GM19455 (cell line): ENCODE data around the gene SDF4.
"Not testable (repeated sequence)": the region's sequence is repeated elsewhere in the genome, so short reads cannot be mapped to it uniquely, and the experiment has no call there.

Experiments used
- ATAC-seq: cut with Tn5 transposase; IDR thresholded peaks from one replicate; pipeline ENCODE4 v1.9.1; 2021; ENCODE audit not compliant: unreplicated experiment

SDF4 gene

DNA sequence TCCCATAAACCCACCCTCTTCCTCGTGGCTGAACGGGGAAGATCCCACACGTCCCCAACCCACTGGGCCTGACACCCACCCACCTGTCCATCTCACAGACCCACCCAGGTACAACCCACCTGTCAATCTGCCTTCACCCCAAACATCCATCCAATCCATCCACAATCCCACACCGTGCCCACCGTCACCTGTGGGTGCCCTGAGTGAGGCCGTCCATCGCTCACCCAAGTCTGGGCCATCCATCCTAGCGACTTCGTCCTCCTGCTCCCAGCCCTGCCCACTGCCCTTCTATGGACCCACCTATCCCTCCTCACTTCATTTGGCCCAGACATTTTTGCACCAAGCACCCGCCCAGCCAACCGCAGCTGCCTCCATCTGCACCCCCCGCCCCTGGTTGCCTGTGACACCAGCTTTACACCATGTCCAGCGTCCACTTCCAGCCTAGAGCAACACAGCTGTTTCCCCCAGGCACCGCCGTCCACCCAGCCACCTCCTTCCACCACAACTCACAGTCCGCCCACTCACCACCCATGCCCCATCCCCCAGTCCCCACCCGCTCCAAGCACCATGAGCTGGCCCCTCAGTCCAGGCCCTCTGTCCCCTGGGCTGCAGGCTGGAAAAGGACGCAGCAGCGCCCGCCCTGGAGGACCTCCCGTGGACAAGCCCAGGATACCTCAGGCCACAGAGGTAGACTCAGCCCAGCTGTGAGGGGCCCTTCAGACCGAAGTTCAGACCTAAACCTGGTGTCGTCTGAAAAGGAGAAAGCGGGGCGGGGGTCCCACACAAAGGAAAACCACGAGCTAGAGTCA lies 50.5 kb downstream of the SDF4 start:
- ATAC-seq: no peak

DNA sequence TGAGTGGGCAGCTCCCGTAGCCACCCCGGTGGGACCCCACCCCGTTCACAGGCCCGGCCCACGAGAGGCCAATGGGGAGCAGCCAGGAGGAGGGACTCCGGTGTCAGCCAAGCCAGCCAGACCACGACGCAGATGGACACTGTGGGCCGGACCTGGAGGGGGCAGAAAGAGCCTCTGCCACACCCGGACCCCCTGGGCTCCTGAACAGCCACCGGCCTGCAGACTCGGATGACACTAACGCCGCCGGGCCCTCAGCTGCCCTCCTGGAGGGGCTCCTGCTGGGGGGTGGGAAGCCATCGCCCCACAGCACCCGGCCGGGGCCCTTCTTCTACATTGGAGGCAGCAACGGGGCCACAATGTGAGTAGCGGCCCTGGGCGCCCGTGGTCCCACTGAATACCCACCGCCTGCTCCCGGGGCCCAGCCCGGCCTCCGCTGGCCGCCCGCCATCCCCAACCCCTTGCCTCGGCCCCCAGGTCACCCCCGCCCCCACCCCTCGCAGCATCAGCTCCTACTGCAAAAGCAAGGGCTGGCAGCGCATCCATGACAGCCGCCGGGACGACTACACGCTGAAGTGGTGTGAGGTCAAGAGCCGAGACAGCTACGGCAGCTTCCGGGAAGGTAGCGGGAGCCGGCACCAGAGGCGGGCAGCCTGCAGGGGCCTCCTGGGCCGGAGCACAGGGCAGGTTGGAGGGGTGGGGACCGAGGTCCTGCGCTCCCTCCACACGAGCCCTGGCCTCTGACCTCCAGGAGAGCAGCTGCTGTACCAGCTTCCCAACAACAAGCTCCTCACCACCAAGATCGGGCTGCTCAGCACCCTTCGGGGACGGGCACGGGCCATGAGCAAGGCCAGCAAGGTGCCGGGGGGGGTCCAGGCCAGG lies 51.6 kb downstream of the SDF4 start:
- no peak for ATAC-seq

DNA sequence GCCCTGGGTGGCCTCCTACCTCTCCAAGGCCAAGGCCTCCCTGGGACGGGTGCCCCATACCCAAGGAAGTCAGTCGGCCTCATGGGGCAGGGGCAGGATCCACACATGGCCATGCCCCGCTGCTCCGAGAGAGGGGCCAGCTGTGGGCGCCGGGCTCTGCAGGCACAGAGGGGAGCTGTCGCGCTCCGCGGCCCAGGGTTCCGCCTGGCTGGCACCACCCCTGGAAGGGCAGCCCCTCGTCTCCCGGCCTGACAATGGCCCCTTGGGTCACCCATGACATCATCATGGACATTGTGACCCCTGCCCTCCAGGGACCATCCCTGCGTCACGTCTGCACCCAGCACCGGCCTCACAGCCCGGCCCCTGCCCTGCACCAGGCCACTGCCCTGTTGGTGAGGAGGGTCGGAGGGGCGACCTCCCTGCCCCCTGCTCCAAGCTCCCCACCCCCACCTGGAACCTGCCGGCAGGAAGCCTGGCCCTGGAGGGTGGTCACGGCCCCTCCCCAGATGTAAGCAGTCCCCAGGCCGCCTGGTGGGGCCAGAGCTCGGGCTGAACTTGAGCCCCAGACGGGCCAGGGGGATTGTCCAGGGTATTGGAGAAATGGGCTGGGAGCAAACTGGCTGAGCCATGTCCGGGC lies 52.3 kb downstream of the SDF4 start:
- ATAC-seq: no peak

DNA sequence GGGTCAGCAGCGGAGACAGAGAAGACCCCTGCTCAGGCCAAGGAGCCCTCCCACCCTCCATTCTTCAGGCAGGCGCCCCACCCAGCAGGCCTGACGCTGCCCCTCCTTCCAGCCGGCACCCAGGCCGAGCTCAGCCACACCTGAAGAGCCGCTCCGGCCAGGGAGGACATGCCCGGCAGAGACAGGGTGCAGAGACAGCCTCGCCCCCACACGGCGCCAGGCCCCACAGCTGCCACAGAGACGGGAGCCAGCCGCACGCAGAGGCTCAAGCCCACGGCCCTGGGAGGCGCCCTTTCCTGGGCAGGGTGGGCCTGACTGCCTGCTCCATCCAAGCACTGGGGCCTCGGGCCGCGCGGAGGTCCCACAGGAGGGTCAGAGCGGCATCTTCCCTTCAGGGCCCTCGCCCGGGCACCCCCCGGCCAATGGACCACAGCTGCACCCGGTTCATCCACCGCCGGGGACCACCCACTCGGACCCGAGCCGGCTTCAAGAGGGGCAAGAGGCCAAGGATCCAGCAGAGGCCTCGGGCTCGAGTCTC lies 52.9 kb downstream of the SDF4 start:
- ATAC-seq: no peak

DNA sequence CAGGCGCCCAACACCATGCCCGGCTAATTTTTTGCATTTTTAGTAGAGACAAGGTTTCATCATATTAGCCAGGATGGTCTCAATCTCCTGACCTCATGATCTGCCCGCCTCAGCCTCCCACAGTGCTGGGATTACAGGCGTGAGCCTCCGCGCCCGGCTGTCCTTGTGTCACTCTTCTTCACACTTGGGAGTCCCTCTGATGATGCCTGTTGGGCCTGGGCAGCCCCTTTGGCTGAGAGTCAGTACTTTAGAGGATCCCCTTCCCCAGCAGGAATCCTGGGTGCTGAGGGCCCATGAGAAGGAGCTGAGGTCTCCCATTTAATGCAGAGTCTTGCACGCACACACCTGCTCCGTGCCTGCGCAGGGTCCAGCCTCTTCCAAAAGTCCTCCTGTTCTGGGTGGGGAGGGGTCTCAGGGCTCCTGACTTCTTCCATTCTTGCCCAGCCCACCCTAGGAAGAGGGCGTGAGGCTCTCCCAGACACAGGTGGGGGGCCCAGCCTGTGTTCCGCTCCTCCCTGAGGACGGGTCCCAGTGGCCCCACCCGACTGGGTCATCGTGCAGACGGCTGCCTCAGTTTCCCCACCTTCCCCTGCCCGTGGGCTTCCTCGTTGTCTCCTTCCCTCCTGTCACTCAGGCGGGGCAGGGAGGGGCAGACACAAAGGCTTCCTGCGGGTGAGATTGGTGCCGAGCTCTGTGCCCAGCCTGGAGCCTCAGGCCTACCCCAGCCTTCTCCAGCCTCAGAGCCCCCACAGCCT lies 54.2 kb downstream of the SDF4 start:
- no peak for ATAC-seq

GRCh38 chr1:1176931-1177330 lies 54.9 kb downstream of the SDF4 start:
- no peak for ATAC-seq

GRCh38 chr1:1176063-1176761 lies 55.6 kb downstream of the SDF4 start:
- not testable (repeated sequence) for ATAC-seq

DNA sequence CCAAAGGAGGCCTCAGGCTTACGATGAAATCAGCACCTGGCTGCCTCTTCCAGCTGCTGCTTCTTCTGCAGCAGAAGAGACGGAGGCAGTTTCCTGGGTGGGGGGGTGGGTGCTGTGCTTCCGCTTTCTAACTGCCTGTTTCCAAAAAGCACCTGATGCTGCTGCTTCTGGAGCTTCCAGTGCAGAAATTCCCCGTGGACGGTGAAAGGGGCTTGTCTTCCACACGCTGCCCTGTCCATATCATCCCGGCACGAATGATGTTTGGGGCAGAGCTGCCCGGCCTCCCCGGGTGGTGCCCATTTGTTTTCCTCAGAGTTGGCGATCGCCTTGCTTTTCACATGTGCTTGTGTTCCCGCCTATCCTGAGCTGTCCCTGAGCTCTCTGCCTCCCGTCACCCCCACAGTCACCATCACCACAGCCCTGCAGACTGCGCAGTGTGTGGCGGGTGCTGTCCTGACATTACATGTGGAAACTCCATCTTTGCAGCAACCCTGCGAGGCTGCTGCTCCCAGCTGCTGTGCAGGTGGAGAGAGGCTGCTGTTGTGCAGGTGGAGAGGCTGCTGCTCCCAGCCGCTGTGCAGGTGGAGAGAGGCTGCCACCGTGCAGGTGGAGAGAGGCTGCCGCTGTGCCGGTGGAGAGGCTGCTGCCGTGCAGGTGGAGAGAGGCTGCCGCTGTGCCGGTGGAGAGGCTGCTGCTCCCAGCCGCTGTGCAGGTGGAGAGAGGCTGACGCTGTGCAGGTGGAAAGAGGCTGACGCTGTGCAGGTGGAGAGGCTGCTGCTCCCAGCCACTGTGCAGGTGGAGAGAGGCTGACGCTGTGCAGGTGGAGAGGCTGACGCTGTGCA lies 56.4 kb downstream of the SDF4 start:
- ATAC-seq: no peak

DNA sequence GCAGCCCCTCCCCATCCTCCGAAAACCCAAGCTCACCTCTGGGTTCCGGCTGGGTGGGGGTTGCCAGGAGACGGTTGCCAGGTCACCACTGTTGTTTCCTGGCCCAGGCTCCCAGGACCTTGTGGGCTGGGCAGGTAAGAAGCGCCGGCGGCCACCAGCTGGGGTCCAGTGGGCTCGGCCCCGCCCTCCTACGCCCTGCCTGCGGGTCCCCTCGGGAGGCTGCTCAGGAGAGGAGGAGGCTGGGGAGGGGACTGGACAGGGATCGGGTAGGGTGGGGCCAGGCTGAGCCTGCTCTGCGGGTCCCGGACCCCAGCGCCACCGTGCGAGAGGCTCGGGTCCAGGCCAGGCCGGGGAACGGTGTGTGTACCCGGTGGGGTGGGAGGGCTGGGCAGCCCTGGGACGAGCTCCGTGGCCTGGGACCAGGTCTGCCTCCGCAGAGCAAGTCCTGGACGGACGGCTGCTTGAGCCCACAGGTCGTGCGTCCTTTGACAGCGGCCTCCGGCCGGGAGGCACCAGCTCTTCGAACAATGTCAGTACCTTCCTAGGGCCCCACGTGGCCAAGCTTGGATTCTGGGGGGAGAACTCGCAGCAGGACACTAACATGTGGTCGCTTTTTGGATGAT lies 57.9 kb downstream of the SDF4 start, which contains the start of gene TTLL10:
TTLL10 (plus strand) TSS at position 88 of the 623 bp plus-strand sequence. CDS start 5,336 bp downstream, outside the sequence.
- ATAC-seq: no peak

- ATAC-seq: no peak
Measured at GRCh38 chr1:1173061-1173792, 58.6 kb downstream of the SDF4 start.

- ATAC-seq: no peak
Measured at GRCh38 chr1:1171546-1172340, 60.1 kb downstream of the SDF4 start.

GRCh38 chr1:1171161-1171545 lies 60.6 kb downstream of the SDF4 start:
- ATAC-seq: no peak

GRCh38 chr1:1170215-1171091 lies 61.3 kb downstream of the SDF4 start:
- ATAC-seq: no peak

DNA sequence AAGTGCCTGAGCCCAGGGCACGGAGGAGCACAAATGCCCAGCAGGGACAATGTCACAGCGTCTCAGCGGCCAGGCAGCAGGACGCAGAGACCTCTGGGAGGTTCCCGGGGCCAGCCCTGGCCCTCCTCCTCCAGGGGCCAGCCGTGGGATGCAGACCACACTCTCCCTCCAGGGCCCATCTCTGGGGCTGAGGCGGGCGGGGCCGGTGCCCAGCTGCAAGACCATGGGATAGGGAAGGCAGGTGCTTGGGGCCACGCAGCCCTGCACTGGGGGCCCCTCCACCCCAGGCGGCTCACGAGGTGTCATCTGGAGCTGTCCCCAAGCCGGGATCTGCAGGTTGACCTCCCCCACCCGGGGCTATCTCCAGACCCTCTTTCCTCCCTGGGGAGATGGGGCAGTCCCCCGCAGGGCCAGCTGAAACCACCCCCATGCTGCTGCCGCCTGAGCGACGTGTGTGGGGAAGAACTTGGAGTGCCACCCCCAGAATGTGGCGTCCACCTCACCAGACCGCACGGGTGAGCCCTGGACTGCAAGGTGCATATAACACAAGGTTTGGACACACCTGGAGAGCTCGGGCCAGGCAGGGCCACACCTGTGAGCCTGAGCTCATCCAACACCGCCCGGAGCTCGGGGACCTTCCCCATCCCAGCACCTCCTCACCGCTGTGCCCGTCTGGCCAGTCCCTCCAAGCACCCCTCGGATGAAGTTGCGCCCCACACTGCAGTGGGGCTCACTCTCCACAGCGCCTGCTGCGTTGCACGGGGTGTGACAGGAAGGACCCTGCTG lies 62.2 kb downstream of the SDF4 start:
- ATAC-seq: no peak
